Stimulated activated CD8-positive, alpha-beta memory T cell treated with anti-CD3 and anti-CD28 coated beads, Interleukin-12 subunit alpha, Interleukin-12 subunit beta, amount 100 ng/mL, for 4 hours (primary cell): ENCODE measurements around the gene CEP164.
"Not testable (repeated sequence)": the region's sequence is repeated elsewhere in the genome, so short reads cannot be mapped to it uniquely, and the experiment has no call there.

Experiments used
- DNase-seq: peaks from one replicate; pipeline ENCODE4 v3.0.0-alpha.2; 2020; ENCODE audit warnings: low read depth

Gene CEP164

DNA sequence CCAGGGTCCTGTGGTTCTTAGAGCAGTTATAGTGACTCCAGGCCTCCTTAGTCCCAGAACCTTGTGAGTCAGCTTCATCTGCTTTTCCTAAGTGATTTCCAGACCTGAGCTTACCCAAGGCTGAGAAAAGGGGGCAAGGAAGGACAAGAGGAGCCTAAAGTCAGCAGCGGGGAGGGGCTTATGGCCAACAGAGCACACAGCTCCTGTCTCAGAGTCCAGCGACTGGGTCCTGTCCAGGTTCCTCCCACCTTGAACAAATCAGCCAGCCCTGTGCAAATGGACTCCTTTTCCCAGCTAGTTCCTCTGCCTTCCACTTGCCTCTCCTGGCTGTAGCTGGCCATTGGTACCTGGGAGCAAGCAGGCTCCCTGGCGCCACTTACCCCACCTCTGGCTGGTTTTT is 22.5 kb upstream of the CEP164 start:
- no peak for DNase-seq

DNA sequence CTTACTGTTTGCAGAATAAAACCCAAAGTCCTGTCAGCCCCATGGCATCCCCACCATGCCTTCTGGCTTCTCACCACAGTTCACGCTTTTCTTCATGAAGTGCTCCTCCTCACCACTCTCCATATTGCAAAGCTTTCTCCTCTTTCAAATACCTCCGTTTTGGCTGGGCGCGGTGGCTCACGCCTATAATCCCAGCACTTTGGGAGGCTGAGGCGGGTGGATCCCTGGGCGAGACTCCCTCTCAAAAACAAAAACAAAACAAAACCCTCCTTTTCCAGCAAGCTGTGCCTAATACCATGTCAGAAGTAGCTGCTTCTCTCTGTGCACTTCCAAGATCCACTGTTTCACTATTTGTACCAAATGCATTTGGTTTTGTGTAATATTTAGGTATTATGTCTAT is 18.3 kb upstream of the CEP164 start:
- no peak for DNase-seq

DNA sequence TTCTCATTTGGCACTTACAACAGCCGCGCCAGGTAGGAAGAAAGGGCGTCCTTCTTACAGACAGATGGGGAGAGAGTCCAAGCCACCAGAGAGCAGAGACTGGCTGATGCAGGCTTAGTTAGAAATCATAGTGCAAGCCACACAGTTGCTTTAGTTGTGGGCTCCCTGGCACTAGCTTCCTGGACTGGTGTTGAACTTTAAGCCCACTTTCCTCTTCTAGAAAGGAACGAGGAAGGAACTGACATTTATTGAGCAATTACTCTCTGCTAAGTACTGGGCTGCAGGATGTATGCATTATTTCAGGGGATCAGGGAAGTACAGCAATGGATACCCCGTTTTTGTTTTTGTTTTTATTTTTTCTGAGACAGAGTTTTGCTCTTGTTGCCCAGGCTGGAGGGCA is 14.6 kb upstream of the CEP164 start:
- DNase-seq: no peak

- no peak for DNase-seq
These were observed 13.6 kb upstream of the CEP164 start for GRCh38 chr11:117313828-117314768.

- no peak for DNase-seq
These were observed 12.8 kb upstream of the CEP164 start for GRCh38 chr11:117314840-117315239.

GRCh38 chr11:117315285-117316196 is 12.1 kb upstream of the CEP164 start:
- DNase-seq: no peak

- DNase-seq: no peak
These were observed 11.3 kb upstream of the CEP164 start, which contains the start of gene BACE1 for GRCh38 chr11:117316197-117316961. TSS of gene BACE1 (minus strand) at chr11:117316256. CDS start at chr11:117315795, 461 bp downstream.

- no peak for DNase-seq
These were observed 8.9 kb upstream of the CEP164 start for GRCh38 chr11:117318738-117319137.

GRCh38 chr11:117319214-117319840 is 8.3 kb upstream of the CEP164 start:
- no peak for DNase-seq

DNA sequence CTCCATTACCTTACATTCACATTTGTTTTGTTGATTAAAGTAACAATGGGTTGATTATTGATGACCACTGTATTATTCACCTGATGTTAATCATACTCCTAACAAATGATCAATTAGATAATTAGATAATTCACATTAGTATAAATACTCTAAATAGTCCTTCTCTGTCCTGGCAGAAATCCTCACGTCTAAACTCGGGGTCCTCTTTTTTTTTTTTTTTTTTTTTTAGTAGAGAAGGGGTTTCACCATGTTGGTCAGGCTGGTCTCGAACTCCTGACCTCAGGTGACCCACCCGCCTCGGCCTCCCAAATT is 443 bp upstream of the CEP164 start:
- not testable (repeated sequence) for DNase-seq

DNA sequence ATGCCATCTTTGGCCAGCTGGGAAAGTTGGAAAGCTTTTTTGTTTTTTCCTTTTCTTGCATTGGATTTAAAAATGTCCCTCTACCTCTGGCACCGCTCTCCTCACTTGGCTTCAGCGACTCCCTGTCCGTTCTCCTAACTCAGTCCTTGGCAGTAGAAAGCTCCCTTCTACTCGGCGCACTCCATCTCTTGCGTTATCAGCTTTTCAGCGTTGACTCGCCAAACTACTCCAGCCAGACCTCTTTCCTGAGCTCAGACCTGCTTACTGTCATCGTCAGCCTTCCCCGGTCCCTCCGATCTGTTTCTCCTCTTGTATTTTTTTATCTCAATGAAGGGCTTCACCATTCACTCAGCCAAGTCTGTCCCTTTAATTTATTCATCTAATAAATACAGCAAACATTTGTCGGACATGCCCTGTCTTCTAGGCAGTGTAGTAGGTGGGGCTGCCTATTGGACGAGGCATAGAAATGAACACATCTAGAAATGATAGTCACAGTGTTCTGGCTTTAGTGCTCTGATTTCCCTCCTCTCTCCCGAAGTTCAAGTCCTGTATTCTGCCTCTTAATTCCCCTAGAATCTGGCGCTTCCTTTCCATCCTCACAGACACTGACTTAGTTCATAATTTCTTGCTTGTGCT is 839 bp downstream of the CEP164 start:
- DNase-seq: no peak

DNA sequence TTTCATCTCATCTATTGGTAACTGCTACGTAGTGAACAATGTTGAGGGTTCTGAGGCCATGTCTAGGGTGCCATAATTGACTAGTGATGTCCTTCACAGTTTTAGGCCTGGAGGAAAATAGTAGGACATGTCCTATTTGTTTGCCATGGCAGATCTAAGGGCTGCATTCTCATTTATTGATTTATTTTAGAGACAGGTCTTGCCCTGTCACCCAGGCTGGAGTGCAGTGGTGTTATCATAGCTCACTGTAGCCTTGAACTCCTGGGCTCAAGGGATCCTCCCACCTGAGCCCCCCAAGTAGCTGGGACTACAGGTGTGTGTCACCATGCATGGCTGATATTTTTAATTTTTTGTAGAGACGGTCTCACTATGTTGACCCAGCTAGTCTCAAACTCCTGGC is 5.2 kb downstream of the CEP164 start:
- no peak for DNase-seq

GRCh38 chr11:117333917-117334316 is 6.3 kb downstream of the CEP164 start:
- no peak for DNase-seq

DNA sequence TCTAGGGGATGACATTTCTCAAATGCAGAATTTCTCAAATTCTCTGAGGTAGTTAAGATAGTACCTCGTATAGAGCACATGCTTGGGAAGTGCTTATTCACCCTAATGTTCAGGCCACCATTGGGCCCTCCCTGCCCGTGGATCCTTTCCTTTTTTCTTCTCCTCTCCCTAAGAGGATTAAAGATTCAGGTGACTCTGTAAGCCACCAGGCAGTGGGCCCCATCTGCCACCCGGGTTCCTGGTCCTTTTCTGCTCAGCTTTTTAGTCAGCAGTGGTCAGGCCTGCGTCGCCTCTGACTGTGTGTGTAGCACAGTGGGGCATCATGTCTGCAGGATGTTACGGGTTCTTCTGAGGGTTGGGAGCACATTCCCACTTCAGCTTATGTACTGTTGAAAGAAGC is 7.2 kb downstream of the CEP164 start:
- DNase-seq: no peak

DNA sequence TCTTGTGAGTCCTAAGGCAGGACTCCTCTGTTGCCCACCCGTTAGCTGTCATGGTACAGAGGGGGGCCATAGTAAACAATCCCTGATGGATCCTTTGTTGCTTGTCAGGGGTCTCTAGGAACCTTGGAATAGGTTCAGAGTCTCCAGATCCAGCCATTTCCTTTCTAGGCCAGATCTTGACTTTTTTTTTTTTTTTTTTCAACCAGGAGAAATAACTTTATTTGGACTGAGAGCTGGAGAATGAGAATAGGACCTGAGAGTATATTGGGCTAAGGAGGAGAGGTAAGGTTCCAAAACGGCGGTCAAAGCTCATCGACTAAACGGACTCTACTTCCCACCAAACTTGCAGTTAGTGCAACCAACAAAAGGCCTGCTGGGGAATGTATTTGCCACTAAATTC is 7.7 kb downstream of the CEP164 start:
- no peak for DNase-seq

DNA sequence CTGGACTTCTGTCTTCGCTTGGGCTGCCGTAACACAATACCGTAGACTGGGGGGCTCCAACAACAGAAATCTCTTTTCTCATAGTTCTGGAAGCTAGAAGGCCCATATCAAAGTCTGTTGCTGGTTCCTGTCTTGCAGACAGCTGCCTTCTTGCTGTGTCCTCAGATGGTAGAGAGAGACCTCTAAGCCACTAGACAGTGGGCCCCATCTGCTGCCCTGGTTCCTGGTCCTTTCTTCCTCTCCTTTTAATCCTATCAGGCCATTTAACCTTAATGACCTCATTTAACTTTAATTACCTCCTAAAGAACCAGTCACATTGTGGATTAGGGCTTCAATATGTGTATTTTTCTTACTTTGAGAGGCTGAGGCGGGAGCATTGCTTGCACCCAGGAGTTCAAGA is 9.4 kb downstream of the CEP164 start:
- DNase-seq: no peak

GRCh38 chr11:117345039-117345438 is 17.4 kb downstream of the CEP164 start:
- DNase-seq: no peak

DNA sequence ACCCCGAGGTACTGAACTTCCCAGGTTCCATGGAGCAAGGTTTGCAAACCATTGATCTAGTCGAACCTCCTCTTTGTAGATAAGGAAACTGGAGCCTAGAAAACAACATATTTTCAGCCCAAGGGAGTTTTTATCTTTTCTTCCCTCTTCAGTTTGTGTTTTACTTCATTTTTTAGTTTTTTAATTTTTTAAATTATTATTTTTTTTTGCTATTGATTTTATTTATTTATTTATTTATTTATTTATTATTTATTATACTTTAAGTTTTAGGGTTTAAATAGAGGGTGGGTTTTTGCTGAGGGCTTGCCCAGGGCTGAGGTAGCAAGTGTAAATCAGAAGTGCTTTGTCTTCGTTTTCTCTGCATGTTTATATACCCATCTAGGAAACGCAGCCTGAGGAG is 26.9 kb downstream of the CEP164 start:
- DNase-seq: no peak

- no peak for DNase-seq
These were observed 28.7 kb downstream of the CEP164 start for GRCh38 chr11:117356126-117356890.

- DNase-seq: no peak
These were observed 33.8 kb downstream of the CEP164 start for GRCh38 chr11:117361432-117361831.
